Choroid plexus epithelial cell (primary cell): ENCODE results near the gene CAPZA1.
"Not testable (repeated sequence)": the region's sequence is repeated elsewhere in the genome, so short reads cannot be mapped to it uniquely, and the experiment has no call there.

Source experiments
- DNase-seq: peaks from one replicate; pipeline ENCODE4 v3.0.0-alpha.2; 2010; ENCODE audit warnings: low read depth
- H3K4me3 ChIP-seq: 2 replicates; pipeline ENCODE4 v1.5.1; 2011; ENCODE audit warnings: low read depth, mild to moderate bottlenecking, control low read depth, low read length, moderate library complexity
- CTCF ChIP-seq: conservative IDR thresholded peaks from 2 replicates; pipeline ENCODE4 v1.5.1; 2011; ENCODE audit warnings: low read depth, mild to moderate bottlenecking, control low read depth, inconsistent platforms, low read length, moderate library complexity

Gene CAPZA1

GRCh38 chr1:112637254-112638109 lies 17.9 kb downstream of the CAPZA1 start:
- peak; percentile 42 for DNase-seq
- H3K4me3 ChIP-seq = no peak overlapping the region
- no peak for TF ChIP-seq CTCF

- TF ChIP-seq CTCF = no peak
- H3K4me3 ChIP-seq = no peak overlapping the region
- DNase-seq = no peak
Observed at GRCh38 chr1:112638110-112638428, 18.4 kb downstream of the CAPZA1 start.

GRCh38 chr1:112640437-112640836 lies 20.8 kb downstream of the CAPZA1 start:
- not testable (repeated sequence) for DNase-seq, H3K4me3 ChIP-seq

- no peak overlapping the region for H3K4me3 ChIP-seq
- DNase-seq = no peak
- no peak for TF ChIP-seq CTCF
Observed at GRCh38 chr1:112643080-112643479, 23.4 kb downstream of the CAPZA1 start.

GRCh38 chr1:112646225-112646624 lies 26.6 kb downstream of the CAPZA1 start:
- no peak for TF ChIP-seq CTCF
- no peak overlapping the region for H3K4me3 ChIP-seq
- DNase-seq = no peak

- H3K4me3 ChIP-seq = no peak overlapping the region
Observed at GRCh38 chr1:112651205-112651604, 31.6 kb downstream of the CAPZA1 start.

GRCh38 chr1:112665857-112666256 lies 46.2 kb downstream of the CAPZA1 start:
- no peak for DNase-seq
- H3K4me3 ChIP-seq = no peak overlapping the region
- TF ChIP-seq CTCF = no peak

More at GRCh38 chr1:112651205-112651604, 31.6 kb downstream of the CAPZA1 start:
- no peak for DNase-seq
- no peak for TF ChIP-seq CTCF
